IPS DF 6.9 (cell line): ENCODE measurements around the gene SPATA24.

Experiments
- DNase-seq: peaks from one replicate; pipeline ENCODE4 v3.0.0-alpha.2; 2013; ENCODE audit warnings: low read depth, low spot score
- H3K27ac ChIP-seq: one replicate; pipeline ENCODE4 v1.5.1; 2013; ENCODE audit warnings: low read length, control low read depth
- H3K27me3 ChIP-seq: 2 replicates; pipeline ENCODE4 v1.6.1; 2013; ENCODE audit warnings: mild to moderate bottlenecking, low read length; ENCODE audit not compliant: control insufficient read depth, insufficient read depth
- H3K36me3 ChIP-seq: 2 replicates; pipeline ENCODE4 v1.6.1; 2013; ENCODE audit warnings: low read length; ENCODE audit not compliant: control insufficient read depth, insufficient read depth
- H3K4me1 ChIP-seq: 2 replicates; pipeline ENCODE4 v1.6.1; 2013; ENCODE audit warnings: low read length; ENCODE audit not compliant: control insufficient read depth, insufficient read depth
- H3K4me3 ChIP-seq: 2 replicates; pipeline ENCODE4 v1.5.1; 2013; ENCODE audit warnings: mild to moderate bottlenecking, low read length
- H3K9me3 ChIP-seq: 2 replicates; pipeline ENCODE4 v1.6.1; 2013; ENCODE audit warnings: low read length, inconsistent platforms; ENCODE audit not compliant: control insufficient read depth, insufficient read depth
- WGBS: extraction: QIAGEN DNeasy Blood & Tissue Kit; methylation state at CpG from one replicate; pipeline ENCODE4 v1.1.7; 2013; ENCODE audit warnings: mixed read lengths, missing lambda C conversion rate; ENCODE audit not compliant: insufficient read length, insufficient coverage; 5-methylcytosine and 5-hydroxymethylcytosine counted together

SPATA24 gene

GRCh38 chr5:139407517-139407916 is 3.6 kb upstream of the SPATA24 start:
- H3K27me3 ChIP-seq = no peaks in the 10 kb centered on the region
- no peaks in the 10 kb centered on the region for H3K36me3 ChIP-seq
- no peak overlapping the region for H3K4me3 ChIP-seq
- no peak for DNase-seq
- no peaks in the 10 kb centered on the region for H3K9me3 ChIP-seq
- peaks cover 3% of the 10 kb centered on the region for H3K4me1 ChIP-seq
- H3K27ac ChIP-seq = no peak overlapping the region

- Histone ChIP-seq H3K36me3 (no peaks in the 10 kb centered on the region), H3K4me1 (peaks cover 3% of the 10 kb centered on the region), H3K27ac (no peak overlapping the region), H3K4me3 (no peak overlapping the region), H3K9me3 (no peaks in the 10 kb centered on the region), H3K27me3 (no peaks in the 10 kb centered on the region)
- WGBS = no CpG with 5 or more reads among the region's 2 CpGs
- no peak for DNase-seq
Measured at GRCh38 chr5:139406963-139407362, 3.1 kb upstream of the SPATA24 start.

GRCh38 chr5:139404484-139404840 is 573 bp upstream of the SPATA24 start:
- peaks cover 8% of the 10 kb centered on the region; the same call in 1 of the 2 replicates for H3K36me3 ChIP-seq
- no peak overlapping the region for H3K27ac ChIP-seq
- H3K4me3 ChIP-seq = peak overlapping the region; percentile 8; the same call in 1 of the 2 replicates
- WGBS = no CpG with 5 or more reads among the region's 5 CpGs
- DNase-seq = no peak
- peaks cover 3% of the 10 kb centered on the region for H3K4me1 ChIP-seq
- H3K27me3 ChIP-seq = no peaks in the 10 kb centered on the region
- no peaks in the 10 kb centered on the region for H3K9me3 ChIP-seq

GRCh38 chr5:139403418-139403786 is 487 bp downstream of the SPATA24 start:
- Histone ChIP-seq H3K27ac (no peak overlapping the region), H3K4me3 (peak overlapping the region; percentile 97; the same call in 1 of the 2 replicates), H3K27me3 (no peaks in the 10 kb centered on the region), H3K36me3 (peaks cover 8% of the 10 kb centered on the region; the same call in 1 of the 2 replicates), H3K4me1 (peaks cover 3% of the 10 kb centered on the region), H3K9me3 (no peaks in the 10 kb centered on the region)
- no CpG with 5 or more reads among the region's 7 CpGs for WGBS
- DNase-seq = no peak

- no peak overlapping the region for H3K27ac ChIP-seq
- peaks cover 3% of the 10 kb centered on the region for H3K4me1 ChIP-seq
- H3K36me3 ChIP-seq = peaks cover 8% of the 10 kb centered on the region; the same call in 1 of the 2 replicates
- no peaks in the 10 kb centered on the region for H3K27me3 ChIP-seq
- no peak for DNase-seq
- no peak overlapping the region for H3K4me3 ChIP-seq
- no peaks in the 10 kb centered on the region for H3K9me3 ChIP-seq
- WGBS = no CpG with 5 or more reads among the region's 7 CpGs
Measured at GRCh38 chr5:139402561-139403158, 1.2 kb downstream of the SPATA24 start.

GRCh38 chr5:139401546-139401945 is 2.3 kb downstream of the SPATA24 start:
- H3K27me3 ChIP-seq = no peaks in the 10 kb centered on the region
- WGBS = no CpG with 5 or more reads among the region's 10 CpGs
- no peak overlapping the region for H3K4me3 ChIP-seq
- H3K27ac ChIP-seq = no peak overlapping the region
- peaks cover 3% of the 10 kb centered on the region for H3K4me1 ChIP-seq
- H3K9me3 ChIP-seq = no peaks in the 10 kb centered on the region
- no peak for DNase-seq
- H3K36me3 ChIP-seq = peaks cover 8% of the 10 kb centered on the region; the same call in 1 of the 2 replicates

- DNase-seq = no peak
- Histone ChIP-seq H3K4me1 (peaks cover 10% of the 10 kb centered on the region), H3K27ac (no peak overlapping the region), H3K4me3 (no peak overlapping the region), H3K27me3 (no peaks in the 10 kb centered on the region; the same call in 1 of the 2 replicates), H3K36me3 (peaks cover 8% of the 10 kb centered on the region; the same call in 1 of the 2 replicates), H3K9me3 (no peaks in the 10 kb centered on the region)
- no CpG with 5 or more reads among the region's 6 CpGs for WGBS
Measured at GRCh38 chr5:139399501-139400121, 4.3 kb downstream of the SPATA24 start.

- no peak for DNase-seq
- peaks cover 9% of the 10 kb centered on the region for H3K4me1 ChIP-seq
- no peak overlapping the region for H3K4me3 ChIP-seq
- H3K27me3 ChIP-seq = peaks cover 10% of the 10 kb centered on the region; the same call in 1 of the 2 replicates
- no peaks in the 10 kb centered on the region for H3K9me3 ChIP-seq
- no peak overlapping the region for H3K27ac ChIP-seq
- H3K36me3 ChIP-seq = peaks cover 8% of the 10 kb centered on the region; the same call in 1 of the 2 replicates
- no CpG with 5 or more reads among the region's 6 CpGs for WGBS
Measured at GRCh38 chr5:139397921-139398320, 6.0 kb downstream of the SPATA24 start.

GRCh38 chr5:139396691-139397090 is 7.2 kb downstream of the SPATA24 start:
- DNase-seq = no peak
- no CpG with 5 or more reads among the region's 8 CpGs for WGBS

GRCh38 chr5:139395844-139396640 is 7.8 kb downstream of the SPATA24 start:
- no peak for DNase-seq
- peaks cover 10% of the 10 kb centered on the region; the same call in 1 of the 2 replicates for H3K27me3 ChIP-seq
- H3K27ac ChIP-seq = no peak overlapping the region
- no peaks in the 10 kb centered on the region for H3K9me3 ChIP-seq
- H3K4me3 ChIP-seq = no peak overlapping the region
- peaks cover 5% of the 10 kb centered on the region; the same call in 1 of the 2 replicates for H3K36me3 ChIP-seq
- WGBS = no CpG with 5 or more reads among the region's 8 CpGs
- H3K4me1 ChIP-seq = peaks cover 9% of the 10 kb centered on the region

More at GRCh38 chr5:139396691-139397090, 7.2 kb downstream of the SPATA24 start:
- no peak overlapping the region for H3K27ac ChIP-seq
- peaks cover 10% of the 10 kb centered on the region; the same call in 1 of the 2 replicates for H3K27me3 ChIP-seq
- peaks cover 8% of the 10 kb centered on the region; the same call in 1 of the 2 replicates for H3K36me3 ChIP-seq
- no peak overlapping the region for H3K4me3 ChIP-seq
- H3K9me3 ChIP-seq = no peaks in the 10 kb centered on the region
- peaks cover 9% of the 10 kb centered on the region for H3K4me1 ChIP-seq
